H9 (cell line): Measurements from ENCODE around the gene CRNKL1. TPM values are rescaled to one million over a fixed set of nuclear protein-coding genes. Genes with fewer than 3 reads are reported as not detected.

ENCODE experiments used
- DNase-seq: peaks from one replicate; pipeline ENCODE4 v3.0.0-alpha.2; 2017
- H2AFZ ChIP-seq: one replicate; pipeline ENCODE4 v1.6.1; 2013; ENCODE audit warnings: mild to moderate bottlenecking, low read length, control low read depth, moderate library complexity
- H2AK5ac ChIP-seq: 2 replicates; pipeline ENCODE4 v1.6.1; 2013; ENCODE audit warnings: low read length, control low read depth, mixed read lengths; ENCODE audit not compliant: insufficient read length
- H2BK120ac ChIP-seq: one replicate; pipeline ENCODE4 v1.6.1; 2013; ENCODE audit warnings: low read depth, mild to moderate bottlenecking, low read length, control low read depth, inconsistent platforms; ENCODE audit not compliant: poor library complexity, severe bottlenecking
- H2BK12ac ChIP-seq: 2 replicates; pipeline ENCODE4 v1.6.1; 2013; ENCODE audit warnings: low read length, control low read depth, mixed read lengths, low read depth; ENCODE audit not compliant: insufficient read length
- H2BK15ac ChIP-seq: 2 replicates; pipeline ENCODE4 v1.6.1; 2013; ENCODE audit warnings: low read depth, low read length, control low read depth
- H2BK20ac ChIP-seq: one replicate; pipeline ENCODE4 v1.6.1; 2013; ENCODE audit warnings: low read depth, mild to moderate bottlenecking, low read length, control low read depth, inconsistent platforms; ENCODE audit not compliant: poor library complexity, severe bottlenecking
- H2BK5ac ChIP-seq: 2 replicates; pipeline ENCODE4 v1.6.1; 2013; ENCODE audit warnings: low read length, control low read depth, mixed read lengths; ENCODE audit not compliant: insufficient read length
- H3K14ac ChIP-seq: 2 replicates; pipeline ENCODE4 v1.6.1; 2013; ENCODE audit warnings: low read length, control low read depth; ENCODE audit not compliant: insufficient read depth
- H3K18ac ChIP-seq: 2 replicates; pipeline ENCODE4 v1.6.1; 2013; ENCODE audit warnings: low read depth, mild to moderate bottlenecking, mixed read lengths, low read length, control low read depth; ENCODE audit not compliant: insufficient read length
- H3K23ac ChIP-seq: 2 replicates; pipeline ENCODE4 v1.6.1; 2013; ENCODE audit warnings: low read length, control low read depth, mixed read lengths, low read depth; ENCODE audit not compliant: insufficient read length
- H3K23me2 ChIP-seq: 2 replicates; pipeline ENCODE4 v1.6.1; 2013; ENCODE audit warnings: low read depth, mild to moderate bottlenecking, mixed read lengths, low read length, control low read depth; ENCODE audit not compliant: insufficient read length, poor library complexity, severe bottlenecking
- H3K27ac ChIP-seq: 2 replicates; pipeline ENCODE4 v1.5.1; 2013; ENCODE audit warnings: low read length, control low read depth, mixed read lengths, low read depth; ENCODE audit not compliant: insufficient read length
- H3K27me3 ChIP-seq: 2 replicates; pipeline ENCODE4 v1.6.1; 2013; ENCODE audit warnings: low read length, control low read depth, inconsistent platforms; ENCODE audit not compliant: insufficient read depth
- H3K4ac ChIP-seq: 2 replicates; pipeline ENCODE4 v1.6.1; 2013; ENCODE audit warnings: low read depth, mild to moderate bottlenecking, control low read depth, inconsistent platforms, low read length, moderate library complexity
- H3K4me1 ChIP-seq: 2 replicates; pipeline ENCODE4 v1.6.1; 2013; ENCODE audit warnings: low read length, control low read depth, inconsistent platforms; ENCODE audit not compliant: insufficient read depth
- H3K4me2 ChIP-seq: 2 replicates; pipeline ENCODE4 v1.6.1; 2013; ENCODE audit warnings: low read length, control low read depth, mixed read lengths; ENCODE audit not compliant: insufficient read length, insufficient read depth
- H3K56ac ChIP-seq: 2 replicates; pipeline ENCODE4 v1.6.1; 2013; ENCODE audit warnings: low read depth, mild to moderate bottlenecking, mixed read lengths, low read length, control low read depth; ENCODE audit not compliant: insufficient read length
- H3K79me1 ChIP-seq: 2 replicates; pipeline ENCODE4 v1.6.1; 2013; ENCODE audit warnings: low read depth, mild to moderate bottlenecking, moderate library complexity, low read length, control low read depth, inconsistent platforms; ENCODE audit not compliant: insufficient read depth, poor library complexity, severe bottlenecking
- H3K79me2 ChIP-seq: 2 replicates; pipeline ENCODE4 v1.6.1; 2013; ENCODE audit warnings: low read length, control low read depth, inconsistent platforms; ENCODE audit not compliant: insufficient read depth
- H3K9ac ChIP-seq: 2 replicates; pipeline ENCODE4 v1.6.1; 2013; ENCODE audit warnings: low read length, control low read depth, mixed read lengths; ENCODE audit not compliant: insufficient read length; ENCODE audit errors: extremely low read depth
- H3K9me3 ChIP-seq: one replicate; pipeline ENCODE4 v1.6.1; 2013; ENCODE audit warnings: low read depth, low read length, inconsistent platforms; ENCODE audit not compliant: control insufficient read depth
- H3T11ph ChIP-seq: one replicate; pipeline ENCODE4 v1.6.1; 2013; ENCODE audit warnings: mild to moderate bottlenecking, low read length, control low read depth, inconsistent platforms
- H4K20me1 ChIP-seq: one replicate; pipeline ENCODE4 v1.6.1; 2013; ENCODE audit not compliant: control insufficient read depth, insufficient read length, insufficient read depth
- H4K5ac ChIP-seq: 2 replicates; pipeline ENCODE4 v1.6.1; 2013; ENCODE audit warnings: low read depth, mild to moderate bottlenecking, mixed read lengths, low read length, control low read depth; ENCODE audit not compliant: insufficient read length
- H4K8ac ChIP-seq: replicated peaks from 2 replicates; pipeline ENCODE4 v1.6.1; 2013; ENCODE audit warnings: low read length, control low read depth, mixed read lengths, low read depth; ENCODE audit not compliant: insufficient read length
- H4K91ac ChIP-seq: 2 replicates; pipeline ENCODE4 v1.6.1; 2013; ENCODE audit warnings: low read depth, mild to moderate bottlenecking, moderate library complexity, mixed read lengths, low read length, control low read depth; ENCODE audit not compliant: insufficient read length
- H3K27ac Mint-ChIP-seq, 3 experiments: 2 replicates in 2 of 3; 3 replicates in 1 of 3; pipeline ENCODE4 v1.8.0; 2020 to 2021; ENCODE audit warnings: mixed read lengths in 3 of 3, mild to moderate bottlenecking in 1 of 3, moderate library complexity in 1 of 3
- H3K27me3 Mint-ChIP-seq: 2 replicates; pipeline ENCODE4 v1.8.0; 2021; ENCODE audit warnings: low read depth, mild to moderate bottlenecking, moderate library complexity, mixed read lengths
- H3K36me3 Mint-ChIP-seq, 3 experiments: 2 replicates in 2 of 3; 3 replicates in 1 of 3; pipeline ENCODE4 v1.8.0; 2020 to 2021; ENCODE audit warnings: low read depth in 3 of 3, mixed read lengths in 3 of 3; ENCODE audit not compliant: insufficient read depth in 1 of 3
- H3K4me1 Mint-ChIP-seq, 2 experiments: 2 replicates each; pipeline ENCODE4 v1.8.0; 2020; ENCODE audit warnings: mixed read lengths in 2 of 2
- H3K4me3 Mint-ChIP-seq, 2 experiments: 2 replicates in 1 of 2; 3 replicates in 1 of 2; pipeline ENCODE4 v1.8.0; 2020 to 2021; ENCODE audit warnings: mild to moderate bottlenecking in 2 of 2, mixed read lengths in 2 of 2, moderate library complexity in 1 of 2
- H3K9me3 Mint-ChIP-seq, 2 experiments: 2 replicates in 1 of 2; 3 replicates in 1 of 2; pipeline ENCODE4 v1.8.0; 2020; ENCODE audit warnings: mild to moderate bottlenecking in 2 of 2, mixed read lengths in 2 of 2, moderate library complexity in 1 of 2
- CTCF ChIP-seq: fragments of 200-600 bp; sonication (generic); conservative IDR thresholded peaks from 3 replicates; pipeline ENCODE4 v1.8.0; 2021; ENCODE audit warnings: antibody characterized with exemption, mild to moderate bottlenecking
- WGBS: extraction: QIAGEN DNeasy Blood & Tissue Kit; methylation state at CpG from one replicate; pipeline ENCODE4 v1.1.7; 2013; ENCODE audit warnings: missing lambda C conversion rate, low lambda C conversion rate, mixed read lengths; ENCODE audit not compliant: insufficient read length; ENCODE audit errors: extremely low coverage; 5-methylcytosine and 5-hydroxymethylcytosine counted together
- total RNA-seq: library from RNA; stranded (reverse); gene quantifications from 2 replicates; pipeline ENCODE4 v1.2.1, GENCODE V29; 2021

The CRNKL1 gene
- total RNA-seq, 1 experiment from 2014 or later: 30.2 TPM

DNA sequence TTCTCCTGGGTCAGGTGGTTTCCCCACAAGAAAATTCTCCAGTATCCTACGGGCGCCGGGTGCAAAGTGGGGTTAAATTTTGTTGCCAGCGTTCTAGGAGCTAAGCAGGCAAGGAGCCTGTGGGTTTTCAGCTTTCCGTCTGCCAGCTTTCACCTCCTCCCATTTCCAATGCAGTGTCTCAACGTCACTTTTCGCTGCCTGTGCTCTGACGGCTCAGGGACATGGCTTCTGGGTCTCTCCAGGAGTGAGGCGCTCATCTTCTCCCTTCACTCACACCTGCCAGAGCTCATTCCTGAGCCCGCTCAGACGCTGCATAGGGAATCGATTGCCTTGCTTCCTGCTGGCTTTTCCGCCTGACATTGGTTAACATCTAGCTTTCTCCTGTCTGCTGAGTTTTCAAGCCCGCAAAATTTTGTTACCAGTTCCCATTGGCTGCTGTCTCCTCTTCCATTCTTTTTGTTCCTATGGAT, 42.4 kb downstream of the CRNKL1 start:
- Histone ChIP-seq H3K18ac (no peak overlapping the region), H3K4me2 (no peak overlapping the region), H3K9ac (no peak overlapping the region), H2BK120ac (no peak overlapping the region), H3K79me2 (no peaks in the 10 kb centered on the region), H4K20me1 (no peaks in the 10 kb centered on the region), H4K5ac (no peak overlapping the region), H2AK5ac (no peak overlapping the region), H3K4me1 (no peaks in the 10 kb centered on the region), H4K91ac (no peak overlapping the region), H3K14ac (no peak overlapping the region), H2AFZ (peak overlapping the region; percentile 60), H2BK5ac (no peak overlapping the region), H2BK20ac (no peak overlapping the region), H3K56ac (no peak overlapping the region), H3K4ac (no peak overlapping the region), H3K9me3 (no peaks in the 10 kb centered on the region), H3K23me2 (no peaks in the 10 kb centered on the region), H3K79me1 (no peaks in the 10 kb centered on the region), H2BK12ac (no peak overlapping the region), H3T11ph (no peak overlapping the region), H3K23ac (no peak overlapping the region), H3K27ac (no peak overlapping the region), H2BK15ac (no peak overlapping the region), H3K27me3 (no peaks in the 10 kb centered on the region), H4K8ac (no peak overlapping the region)
- peak; percentile 57 for DNase-seq
- Mint-ChIP-seq H3K36me3 (no peaks in the 10 kb centered on the region), H3K27ac (no peak overlapping the region), H3K27me3 (no peaks in the 10 kb centered on the region), H3K9me3 (no peaks in the 10 kb centered on the region), H3K4me3 (peak overlapping the region in 1 of 2 experiments; percentile 37; a peak in 3 of 5 replicates), H3K4me1 (peaks cover 14 to 28% of the 10 kb centered on the region in 2 experiments)
- WGBS: no CpG with 5 or more reads among the region's 14 CpGs
- no peak for TF ChIP-seq CTCF
